ENCODE measurements around the gene ODAD3. TPM values are rescaled to one million over a fixed set of nuclear protein-coding genes. Genes with fewer than 3 reads are reported as not detected.
"Not testable (repeated sequence)": the region's sequence is repeated elsewhere in the genome, so short reads cannot be mapped to it uniquely, and the experiment has no call there.

ODAD3 gene
- total RNA-seq, 1 experiment from 2014 or later = 1.9 TPM

- CTCF ChIA-PET = no interaction called here
- Histone ChIP-seq H3K4me1 (ENCODE audit: control insufficient read depth, insufficient read depth, low read length) (no peaks in the 10 kb centered on the region), H3K9me3 (ENCODE audit: control insufficient read depth, insufficient read depth, low read depth, low read length) (no peaks in the 10 kb centered on the region), H3K27ac (ENCODE audit: low read length) (no peak overlapping the region), H3K4me3 (ENCODE audit: low read depth in 2 of 2, low read length in 2 of 2) (no peak overlapping the region), H3K27me3 (ENCODE audit: control insufficient read depth, insufficient read depth, low read length) (no peaks in the 10 kb centered on the region), H3K36me3 (ENCODE audit: control insufficient read depth, insufficient read depth, low read length) (no peaks in the 10 kb centered on the region)
- TF ChIP-seq SIN3A (IDR thresholded peaks at IDR 0.05; ENCODE audit: borderline replicate concordance, insufficient read depth, low read depth, low read length) (no peak), TCF7L2 (IDR thresholded peaks at IDR 0.05; ENCODE audit: low read depth, low read length) (no peak), REST (IDR thresholded peaks at IDR 0.05; ENCODE audit: insufficient read depth in 1 of 2, low read depth in 2 of 2, low read length in 1 of 2) (no peak), POLR2AphosphoS5 (IDR thresholded peaks at IDR 0.05; ENCODE audit: low read depth, low read length) (no peak), CTCF (IDR thresholded peaks at IDR 0.05) (no peak)
- intact Hi-C loops (cut with micrococcal nuclease; ENCODE audit: unreplicated experiment) (no loop called here), in situ Hi-C loops (cut with HindIII; ENCODE audit: low pct_unique_long_range_greater_than_20kb, low sequenced_read_pairs) (no loop called here)
- ATAC-seq = no peak
- no TSS peak for BruUV-seq (replicated peaks)
- POLR2A ChIA-PET = no interaction called here
- DNase-seq (ENCODE audit: low read depth, low spot score) = no peak
Observed at GRCh38 chr19:11456659-11457058, 21.7 kb upstream of the ODAD3 start.

- H3K36me3 ChIP-seq (ENCODE audit: control insufficient read depth, insufficient read depth, low read length); H3K27ac ChIP-seq (ENCODE audit: low read length); H3K4me3 ChIP-seq (ENCODE audit: low read depth in 2 of 2, low read length in 2 of 2); CTCF ChIA-PET; in situ Hi-C loops (cut with HindIII; ENCODE audit: low pct_unique_long_range_greater_than_20kb, low sequenced_read_pairs); BruUV-seq (replicated peaks); H3K9me3 ChIP-seq (ENCODE audit: control insufficient read depth, insufficient read depth, low read depth, low read length); H3K4me1 ChIP-seq (ENCODE audit: control insufficient read depth, insufficient read depth, low read length); H3K27me3 ChIP-seq (ENCODE audit: control insufficient read depth, insufficient read depth, low read length); DNase-seq (ENCODE audit: low read depth, low spot score); POLR2A ChIA-PET; intact Hi-C loops (cut with micrococcal nuclease; ENCODE audit: unreplicated experiment); ATAC-seq: not testable (repeated sequence)
Observed at GRCh38 chr19:11455233-11455554, 20.3 kb upstream of the ODAD3 start.

- Histone ChIP-seq H3K36me3 (ENCODE audit: control insufficient read depth, insufficient read depth, low read length) (no peaks in the 10 kb centered on the region), H3K4me1 (ENCODE audit: control insufficient read depth, insufficient read depth, low read length) (no peaks in the 10 kb centered on the region), H3K27me3 (ENCODE audit: control insufficient read depth, insufficient read depth, low read length) (no peaks in the 10 kb centered on the region), H3K4me3 (ENCODE audit: low read depth in 2 of 2, low read length in 2 of 2) (no peak overlapping the region), H3K9me3 (ENCODE audit: control insufficient read depth, insufficient read depth, low read depth, low read length) (no peaks in the 10 kb centered on the region), H3K27ac (ENCODE audit: low read length) (no peak overlapping the region)
- TF ChIP-seq CTCF (IDR thresholded peaks at IDR 0.05) (peak; percentile 64), TCF7L2 (IDR thresholded peaks at IDR 0.05; ENCODE audit: low read depth, low read length) (no peak)
- POLR2A ChIA-PET = no interaction called here
- no TSS peak for BruUV-seq (replicated peaks)
- in situ Hi-C loops (cut with HindIII; ENCODE audit: low pct_unique_long_range_greater_than_20kb, low sequenced_read_pairs) = no loop called here
- CTCF ChIA-PET = no interaction called here
- ATAC-seq = no peak
- no peak for DNase-seq (ENCODE audit: low read depth, low spot score)
- intact Hi-C loops (cut with micrococcal nuclease; ENCODE audit: unreplicated experiment) = no loop called here
Observed at GRCh38 chr19:11453468-11454341, 18.8 kb upstream of the ODAD3 start.
